Transverse colon (tissue), 4 donors: ENCODE results near the gene SERAC1.

Experiments used
- POLR2A ChIP-seq: fragments of 450-650 bp; IDR thresholded peaks from one replicate; pipeline ENCODE4 v1.6.1; 2016; ENCODE audit warnings: antibody characterized with exemption, mild to moderate bottlenecking, moderate library complexity
- POLR2AphosphoS5 ChIP-seq, 3 donors: sonication (generic); formaldehyde crosslinking; IDR thresholded peaks; one replicate each; pipeline ENCODE4 v1.6.1; 2016; ENCODE audit warnings: antibody characterized with exemption in 3 of 3
- TF ChIP-seq, protein P1 (sequence below), 5 experiments: fragments of 200-600 bp in 3 of 5; fragments of 450-650 bp in 2 of 5; sonication (generic) in 3 of 5; IDR thresholded peaks; 1 replicate in 2 of 5; 2 replicates in 3 of 5; pipeline ENCODE4 v1.5.1; 2016 to 2017; ENCODE audit warnings: antibody characterized with exemption in 5 of 5, inconsistent platforms in 3 of 5, mild to moderate bottlenecking in 2 of 5, moderate library complexity in 1 of 5

GRCh38 chr6:158184608-158185007 lies 16.5 kb upstream of the SERAC1 start:
- TF ChIP-seq, protein P1, sequence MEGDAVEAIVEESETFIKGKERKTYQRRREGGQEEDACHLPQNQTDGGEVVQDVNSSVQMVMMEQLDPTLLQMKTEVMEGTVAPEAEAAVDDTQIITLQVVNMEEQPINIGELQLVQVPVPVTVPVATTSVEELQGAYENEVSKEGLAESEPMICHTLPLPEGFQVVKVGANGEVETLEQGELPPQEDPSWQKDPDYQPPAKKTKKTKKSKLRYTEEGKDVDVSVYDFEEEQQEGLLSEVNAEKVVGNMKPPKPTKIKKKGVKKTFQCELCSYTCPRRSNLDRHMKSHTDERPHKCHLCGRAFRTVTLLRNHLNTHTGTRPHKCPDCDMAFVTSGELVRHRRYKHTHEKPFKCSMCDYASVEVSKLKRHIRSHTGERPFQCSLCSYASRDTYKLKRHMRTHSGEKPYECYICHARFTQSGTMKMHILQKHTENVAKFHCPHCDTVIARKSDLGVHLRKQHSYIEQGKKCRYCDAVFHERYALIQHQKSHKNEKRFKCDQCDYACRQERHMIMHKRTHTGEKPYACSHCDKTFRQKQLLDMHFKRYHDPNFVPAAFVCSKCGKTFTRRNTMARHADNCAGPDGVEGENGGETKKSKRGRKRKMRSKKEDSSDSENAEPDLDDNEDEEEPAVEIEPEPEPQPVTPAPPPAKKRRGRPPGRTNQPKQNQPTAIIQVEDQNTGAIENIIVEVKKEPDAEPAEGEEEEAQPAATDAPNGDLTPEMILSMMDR (IDR thresholded peaks at IDR 0.05), result no peak
- TF ChIP-seq POLR2A, result no peak
- no peak for TF ChIP-seq POLR2AphosphoS5 (IDR thresholded peaks at IDR 0.05)
